ENCODE measurements around the gene SLC13A3.

The SLC13A3 gene

DNA sequence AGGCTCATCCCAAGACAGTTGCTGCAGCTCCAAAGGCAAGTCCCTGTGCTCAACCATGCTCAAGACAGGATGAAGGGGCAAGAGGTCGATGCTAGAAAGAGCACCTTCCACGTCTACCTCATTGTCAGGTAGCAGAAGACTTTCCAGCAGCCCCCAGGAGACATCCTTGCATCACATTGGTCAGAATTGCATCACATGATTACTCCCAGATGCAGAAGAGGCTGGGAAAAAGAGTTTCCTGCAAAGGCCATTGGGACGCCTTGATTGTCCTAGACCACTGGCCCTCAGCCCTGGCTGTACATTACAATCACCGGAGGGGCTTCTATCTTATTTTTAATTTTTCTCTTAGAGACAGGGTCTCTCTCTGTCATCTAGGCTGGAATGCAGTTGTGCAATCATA is 120.6 kb downstream of the SLC13A3 start:
- TF ChIP-seq, protein P1, sequence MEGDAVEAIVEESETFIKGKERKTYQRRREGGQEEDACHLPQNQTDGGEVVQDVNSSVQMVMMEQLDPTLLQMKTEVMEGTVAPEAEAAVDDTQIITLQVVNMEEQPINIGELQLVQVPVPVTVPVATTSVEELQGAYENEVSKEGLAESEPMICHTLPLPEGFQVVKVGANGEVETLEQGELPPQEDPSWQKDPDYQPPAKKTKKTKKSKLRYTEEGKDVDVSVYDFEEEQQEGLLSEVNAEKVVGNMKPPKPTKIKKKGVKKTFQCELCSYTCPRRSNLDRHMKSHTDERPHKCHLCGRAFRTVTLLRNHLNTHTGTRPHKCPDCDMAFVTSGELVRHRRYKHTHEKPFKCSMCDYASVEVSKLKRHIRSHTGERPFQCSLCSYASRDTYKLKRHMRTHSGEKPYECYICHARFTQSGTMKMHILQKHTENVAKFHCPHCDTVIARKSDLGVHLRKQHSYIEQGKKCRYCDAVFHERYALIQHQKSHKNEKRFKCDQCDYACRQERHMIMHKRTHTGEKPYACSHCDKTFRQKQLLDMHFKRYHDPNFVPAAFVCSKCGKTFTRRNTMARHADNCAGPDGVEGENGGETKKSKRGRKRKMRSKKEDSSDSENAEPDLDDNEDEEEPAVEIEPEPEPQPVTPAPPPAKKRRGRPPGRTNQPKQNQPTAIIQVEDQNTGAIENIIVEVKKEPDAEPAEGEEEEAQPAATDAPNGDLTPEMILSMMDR (IDR thresholded peaks at IDR 0.05; ENCODE audit: insufficient read depth, low read depth, low read length, missing control alignments) = no peak
- no peak for DNase-seq (ENCODE audit: low read depth)
- no peak overlapping the region for H3K4me3 ChIP-seq (ENCODE audit: low read length)

DNA sequence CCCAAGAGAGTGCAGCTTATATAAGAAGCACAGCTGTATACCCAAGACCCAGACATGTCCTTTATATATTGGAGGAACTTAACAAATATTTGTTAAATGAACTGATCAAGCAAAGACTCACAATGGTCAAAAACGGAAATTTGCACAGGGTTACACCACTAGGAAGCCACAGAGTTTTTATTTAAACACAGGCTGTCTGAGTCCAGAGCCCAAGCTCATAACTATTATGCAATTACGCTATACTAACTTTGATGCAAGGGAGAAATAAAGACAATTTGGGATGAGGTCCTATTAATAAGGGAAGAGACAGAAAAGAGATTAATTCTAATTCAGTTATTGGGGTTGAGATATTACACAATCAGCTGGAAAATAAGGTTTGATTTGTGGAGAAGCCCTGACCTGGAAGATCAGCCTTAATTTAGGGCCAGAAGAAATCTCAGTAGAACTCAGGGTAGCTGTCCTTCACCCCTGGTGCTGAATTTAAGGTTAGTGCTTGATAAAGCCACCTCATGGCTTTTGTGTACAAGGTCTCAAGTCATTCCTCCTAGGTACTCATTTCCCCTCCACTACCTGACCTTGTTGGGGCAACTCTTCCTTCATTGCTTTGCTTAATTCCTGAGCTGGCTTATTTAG is 127.4 kb downstream of the SLC13A3 start:
- TF ChIP-seq, protein P1 (IDR thresholded peaks at IDR 0.05; ENCODE audit: insufficient read depth, low read depth, low read length, missing control alignments) = no peak

DNA sequence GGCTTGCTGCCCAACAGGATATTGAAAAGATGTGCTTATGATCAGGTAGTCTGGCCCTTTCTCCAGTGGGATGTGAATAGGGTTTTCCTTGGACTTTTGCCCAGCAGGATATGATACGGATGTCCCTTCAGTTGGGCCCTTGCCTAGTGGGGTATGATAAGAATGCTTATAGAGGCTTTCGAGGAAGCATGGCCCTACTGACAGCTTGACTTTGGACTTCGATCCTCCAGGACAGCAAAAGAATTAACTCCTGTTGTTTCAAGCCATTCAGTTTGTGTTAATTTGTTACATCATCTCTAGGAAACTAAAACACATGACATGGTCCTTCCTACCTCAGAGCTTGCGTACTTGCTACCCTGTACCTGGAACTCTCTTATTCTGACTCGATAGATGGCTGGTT is 128.2 kb downstream of the SLC13A3 start:
- DNase-seq (ENCODE audit: low read depth) = no peak
- TF ChIP-seq, protein P1 (IDR thresholded peaks at IDR 0.05; ENCODE audit: insufficient read depth, low read depth, low read length, missing control alignments) = no peak
- no peak overlapping the region for H3K4me3 ChIP-seq (ENCODE audit: low read length)

More for the DNA sequence above, 127.4 kb downstream of the SLC13A3 start:
- no peak overlapping the region for H3K4me3 ChIP-seq (ENCODE audit: low read length)
- DNase-seq (ENCODE audit: low read depth) = peak; percentile 54

DNA sequence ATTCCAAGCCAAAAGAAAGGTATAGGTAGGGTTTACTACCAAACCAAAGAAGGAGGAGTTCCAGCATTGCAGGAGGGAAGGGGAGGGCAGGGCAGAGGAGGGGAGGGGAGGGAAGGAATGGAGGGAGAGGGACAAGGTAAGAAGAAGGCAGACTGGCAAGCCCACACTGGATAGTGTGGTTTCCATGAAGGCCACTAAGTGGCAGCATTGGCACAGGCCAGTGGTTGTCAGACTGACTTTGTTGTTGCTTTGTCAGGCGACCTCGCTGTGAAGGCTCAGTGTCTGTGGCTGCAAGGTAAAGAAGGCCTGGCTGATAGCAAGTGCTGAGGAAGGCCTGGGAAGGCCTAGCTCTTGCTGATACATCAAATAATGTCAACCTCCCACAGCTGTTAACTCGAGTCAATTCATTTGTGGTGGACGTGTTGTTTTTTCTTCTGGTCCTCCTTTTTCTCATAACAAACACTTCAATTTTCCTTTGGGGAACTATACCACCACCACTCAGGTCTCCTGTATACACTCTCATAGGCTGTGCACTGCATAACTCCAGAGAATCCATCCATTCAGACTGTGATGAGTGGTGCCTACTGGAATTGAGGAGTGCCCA is 130.2 kb downstream of the SLC13A3 start:
- TF ChIP-seq, protein P1 (IDR thresholded peaks at IDR 0.05; ENCODE audit: insufficient read depth, low read depth, low read length, missing control alignments) = peak; percentile 81
- DNase-seq (ENCODE audit: low read depth) = peak; percentile 74
- H3K4me3 ChIP-seq (ENCODE audit: low read length) = no peak overlapping the region

DNA sequence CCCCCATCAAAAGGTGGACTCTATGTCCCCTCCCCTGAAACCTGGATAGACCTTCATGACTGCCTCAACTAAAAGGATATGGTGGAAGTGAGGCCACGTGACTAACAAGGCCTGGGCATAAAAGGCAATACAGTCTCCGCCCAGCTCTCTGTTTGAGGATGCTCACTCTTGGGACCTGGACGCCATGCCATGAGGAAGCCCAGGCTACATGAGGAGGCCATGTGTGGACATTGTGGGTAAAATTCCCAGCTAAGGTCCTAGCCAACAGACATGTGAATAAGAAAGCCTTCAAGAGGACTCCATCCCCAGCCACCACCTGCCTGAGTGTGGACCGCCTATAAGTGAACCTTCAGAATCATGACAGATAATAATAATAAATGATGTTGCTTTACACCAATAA is 130.7 kb downstream of the SLC13A3 start:
- TF ChIP-seq, protein P1 (IDR thresholded peaks at IDR 0.05; ENCODE audit: insufficient read depth, low read depth, low read length, missing control alignments) = no peak
- DNase-seq (ENCODE audit: low read depth) = no peak
- H3K4me3 ChIP-seq (ENCODE audit: low read length) = no peak overlapping the region

DNA sequence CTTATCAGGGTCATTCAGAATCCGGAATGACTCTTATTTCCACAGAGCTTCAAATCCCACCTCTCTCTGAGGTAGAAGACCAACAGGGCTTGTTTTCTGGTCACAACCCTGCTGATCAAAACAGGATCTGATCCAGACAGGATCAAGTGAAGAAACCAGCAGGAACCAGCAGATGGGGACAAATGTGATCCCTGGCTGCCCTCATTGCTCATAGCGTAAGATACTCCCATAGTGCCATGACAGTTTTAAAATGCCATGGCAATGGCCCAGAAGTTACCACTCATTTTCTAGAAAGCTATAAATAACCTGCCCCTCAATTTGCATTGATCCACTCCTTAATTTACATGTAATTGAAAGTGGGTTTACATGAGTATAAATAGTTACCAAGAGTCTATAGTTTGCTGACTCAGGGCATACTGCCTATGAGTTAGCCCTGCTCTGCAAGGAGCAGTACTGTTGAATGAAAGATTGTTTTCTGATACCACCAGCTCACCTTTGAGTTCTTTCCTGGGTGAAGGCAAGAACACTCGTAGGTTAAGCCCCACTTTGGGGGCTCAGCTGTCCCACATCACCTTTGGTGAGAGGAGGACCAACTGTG is 131.7 kb downstream of the SLC13A3 start:
- no peak for DNase-seq (ENCODE audit: low read depth)
- no peak overlapping the region for H3K4me3 ChIP-seq (ENCODE audit: low read length)
- TF ChIP-seq, protein P1 (IDR thresholded peaks at IDR 0.05; ENCODE audit: insufficient read depth, low read depth, low read length, missing control alignments) = no peak
